Measurements from ENCODE around the gene TIGAR. TPM values are rescaled to one million over a fixed set of nuclear protein-coding genes. Genes with fewer than 3 reads are reported as not detected.

The TIGAR gene
- total RNA-seq, 1 experiment from 2014 or later: 27.5 TPM

DNA sequence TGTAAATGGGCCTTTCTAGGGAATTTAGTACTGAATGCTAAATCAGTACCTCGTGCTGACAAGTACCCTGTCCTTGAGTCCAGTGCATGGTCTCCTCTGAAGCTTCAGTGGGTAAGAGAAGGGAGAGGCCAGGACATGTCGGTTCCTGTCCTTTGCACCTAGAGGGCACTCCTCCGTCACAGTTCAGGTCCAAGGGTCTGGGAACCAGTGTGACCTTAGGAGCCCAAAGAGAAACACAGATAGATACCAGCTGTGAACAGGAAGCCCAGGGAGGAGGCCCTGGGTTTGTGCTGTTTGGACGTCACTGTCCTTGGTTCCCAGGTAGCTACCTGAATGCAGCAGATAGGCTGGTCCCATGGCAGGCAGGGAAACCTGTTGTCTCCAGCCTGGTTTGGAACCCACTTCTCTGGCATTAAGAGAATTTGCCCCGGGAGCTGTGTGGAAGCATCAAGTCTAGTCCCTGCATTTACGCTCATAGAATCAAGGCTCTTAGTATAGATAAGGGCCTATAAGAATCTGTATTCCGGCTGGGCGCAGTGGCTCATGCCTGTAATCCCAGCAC lies 62.4 kb downstream of the TIGAR start:
- Mint-ChIP-seq H3K36me3 (ENCODE audit: insufficient read depth in 1 of 3, low read depth in 3 of 3) (no peaks in the 10 kb centered on the region; a peak in 2 of 7 replicates), H3K4me1 (peaks cover 13 to 22% of the 10 kb centered on the region in 2 experiments), H3K9me3 (peaks cover 0 to 4% of the 10 kb centered on the region in 2 experiments; a peak in 1 of 5 replicates), H3K27ac (no peak overlapping the region; a peak in 1 of 7 replicates), H3K4me3 (no peak overlapping the region), H3K27me3 (ENCODE audit: low read depth) (peaks cover 7% of the 10 kb centered on the region)
- no peaks in the 10 kb centered on the region; the same call in 1 of the 2 replicates for H3K4me1 ChIP-seq (ENCODE audit: insufficient read depth, low read length)
- H2BK20ac ChIP-seq (ENCODE audit: low read depth, low read length, poor library complexity, severe bottlenecking): no peak overlapping the region
- H2BK5ac ChIP-seq (ENCODE audit: insufficient read length, low read length): no peak overlapping the region
- no peak overlapping the region for H4K91ac ChIP-seq (ENCODE audit: insufficient read length, low read depth, low read length)
- H3K4me2 ChIP-seq (ENCODE audit: insufficient read depth, insufficient read length, low read length): no peak overlapping the region
- H3K27ac ChIP-seq (ENCODE audit: insufficient read length, low read depth, low read length): no peak overlapping the region
- no peak overlapping the region for H2AFZ ChIP-seq (ENCODE audit: low read length)
- no peaks in the 10 kb centered on the region for H3K79me2 ChIP-seq (ENCODE audit: insufficient read depth, low read length)
- no peak overlapping the region for H3K9ac ChIP-seq (ENCODE audit: extremely low read depth, insufficient read length, low read length)
- DNase-seq: peak; percentile 91
- H4K20me1 ChIP-seq (ENCODE audit: control insufficient read depth, insufficient read depth, insufficient read length): no peaks in the 10 kb centered on the region
- no peak overlapping the region for H3K18ac ChIP-seq (ENCODE audit: insufficient read length, low read depth, low read length)
- peaks cover 3% of the 10 kb centered on the region for H3K23me2 ChIP-seq (ENCODE audit: insufficient read length, low read depth, low read length, poor library complexity, severe bottlenecking)
- no peak overlapping the region for H3K4ac ChIP-seq (ENCODE audit: low read depth, low read length)
- TF ChIP-seq CTCF (conservative IDR thresholded peaks at IDR 0.05): peak; percentile 75
- H3T11ph ChIP-seq (ENCODE audit: low read length): no peak overlapping the region
- H2BK120ac ChIP-seq (ENCODE audit: low read depth, low read length, poor library complexity, severe bottlenecking): no peak overlapping the region
- no peaks in the 10 kb centered on the region for H3K27me3 ChIP-seq (ENCODE audit: insufficient read depth, low read length)
- H3K9me3 ChIP-seq (ENCODE audit: control insufficient read depth, low read depth, low read length): no peaks in the 10 kb centered on the region
- H4K5ac ChIP-seq (ENCODE audit: insufficient read length, low read depth, low read length): no peak overlapping the region
- H3K56ac ChIP-seq (ENCODE audit: insufficient read length, low read depth, low read length): no peak overlapping the region
- no peak overlapping the region for H2BK15ac ChIP-seq (ENCODE audit: low read depth, low read length)
- no peak overlapping the region for H2BK12ac ChIP-seq (ENCODE audit: insufficient read length, low read depth, low read length)
- no CpG with 5 or more reads among the region's 8 CpGs for WGBS (ENCODE audit: extremely low coverage, insufficient read length, low lambda C conversion rate)
- no peak overlapping the region for H3K14ac ChIP-seq (ENCODE audit: insufficient read depth, low read length)
- H4K8ac ChIP-seq (replicated peaks; ENCODE audit: insufficient read length, low read depth, low read length): no peak overlapping the region
- H3K23ac ChIP-seq (ENCODE audit: insufficient read length, low read depth, low read length): no peak overlapping the region
- no peak overlapping the region for H2AK5ac ChIP-seq (ENCODE audit: insufficient read length, low read length)
- no peaks in the 10 kb centered on the region for H3K79me1 ChIP-seq (ENCODE audit: insufficient read depth, low read depth, low read length, poor library complexity, severe bottlenecking)
